Measurements from ENCODE around the gene GOSR1.

- TF ChIP-seq CTCF (conservative IDR thresholded peaks at IDR 0.05) (no peak), EZH2 (IDR thresholded peaks at IDR 0.05; ENCODE audit: low read depth) (no peak)
These were observed 4.8 kb upstream of the GOSR1 start for GRCh38 chr17:30472238-30472890.
